RKO (cell line): Measurements from ENCODE around the gene PLA2G4C.

Experiments used
- DNase-seq: peaks from one replicate; pipeline ENCODE4 v3.0.0-alpha.2; 2016; ENCODE audit warnings: low spot score

Gene PLA2G4C

DNA sequence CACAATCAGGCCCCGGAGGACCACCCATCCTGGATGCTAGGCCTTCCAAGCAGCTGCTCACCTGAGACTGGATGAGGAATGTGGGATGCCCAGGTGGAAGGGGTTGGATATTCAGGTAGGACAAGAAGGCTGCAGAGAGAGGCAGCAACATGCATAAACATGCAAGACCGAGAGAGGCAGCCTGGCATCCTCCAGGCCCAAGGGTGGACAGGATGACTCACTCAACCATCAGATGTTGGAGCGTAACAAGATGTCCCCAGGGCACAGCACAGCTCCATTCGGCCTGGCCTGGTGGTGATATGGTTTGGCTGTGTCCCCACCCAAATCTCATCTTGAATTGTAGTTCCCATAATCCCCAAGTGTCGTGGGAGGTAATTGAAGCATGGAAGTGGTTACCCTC lies 56.8 kb downstream of the PLA2G4C start:
- DNase-seq, result no peak

DNA sequence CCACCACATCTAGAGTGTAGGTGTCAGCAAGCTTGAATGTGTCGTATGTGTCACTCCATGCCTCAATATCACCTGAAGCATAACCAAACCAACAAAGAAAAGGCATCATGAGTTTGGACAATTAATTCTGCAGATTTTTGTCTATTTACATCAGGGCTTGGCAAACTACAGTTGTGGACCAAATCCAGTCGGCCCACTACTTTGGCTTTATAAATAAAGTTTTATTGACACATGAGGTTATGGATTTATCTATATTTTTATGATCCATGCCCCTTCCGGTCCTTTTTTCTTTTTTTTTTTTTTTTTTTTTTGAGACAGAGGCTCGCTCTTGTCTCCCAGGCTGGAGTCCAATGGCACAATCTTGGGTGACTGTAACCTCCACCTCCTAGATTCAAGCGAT lies 57.5 kb downstream of the PLA2G4C start:
- DNase-seq, result no peak

DNA sequence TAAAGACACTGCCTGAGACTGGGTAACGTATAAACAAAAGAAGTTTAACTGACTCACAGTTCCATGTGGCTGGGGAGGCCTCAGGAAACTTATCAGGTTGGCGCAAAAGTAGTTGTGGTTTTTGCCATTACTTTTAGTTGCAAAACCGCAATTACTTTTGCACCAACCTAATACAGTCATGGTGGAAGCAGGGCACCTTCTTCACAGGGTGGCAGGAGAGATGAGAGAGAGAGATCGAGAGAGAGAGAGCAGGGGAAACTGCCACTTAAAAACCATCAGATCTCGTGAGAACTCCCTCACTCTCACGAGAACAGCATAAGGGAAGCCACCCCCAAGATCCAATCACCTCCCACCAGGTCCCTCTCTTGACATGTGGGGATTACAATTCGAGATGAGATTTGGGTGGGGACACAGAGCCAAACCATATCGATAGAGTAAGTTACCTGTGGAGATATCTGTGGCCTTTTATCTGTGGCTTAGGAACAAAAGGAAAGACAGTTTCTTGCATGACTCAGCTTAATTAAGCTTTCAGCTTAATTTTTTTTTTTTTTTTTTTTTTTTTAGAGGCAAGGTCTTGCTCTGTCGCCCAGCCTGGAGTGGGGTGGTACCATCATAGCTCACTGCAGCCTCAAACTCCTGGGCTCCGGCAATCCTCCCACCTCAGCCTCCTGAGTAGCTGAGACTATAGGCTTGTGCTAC lies 59.1 kb downstream of the PLA2G4C start:
- DNase-seq, result no peak

DNA sequence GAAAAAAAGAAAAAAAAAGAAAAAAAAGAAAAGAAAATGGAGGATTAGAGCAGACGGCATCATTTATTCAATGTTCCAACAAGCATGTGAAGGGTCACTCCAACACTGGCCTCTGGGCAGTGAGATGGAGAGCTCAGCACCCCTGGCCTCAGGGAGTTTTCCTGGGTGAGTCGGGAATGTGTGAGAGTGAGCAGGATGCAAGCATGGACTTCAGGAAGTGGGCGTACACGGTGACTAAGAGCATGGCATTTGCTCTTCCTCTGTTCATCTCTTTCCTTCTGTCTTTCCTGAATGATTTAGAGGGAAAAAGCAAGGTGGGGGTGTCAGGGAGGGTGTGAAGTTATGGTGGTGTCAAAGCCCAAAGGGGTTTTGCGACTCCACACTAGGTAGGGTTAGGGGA lies 66.1 kb downstream of the PLA2G4C start:
- DNase-seq, result no peak

DNA sequence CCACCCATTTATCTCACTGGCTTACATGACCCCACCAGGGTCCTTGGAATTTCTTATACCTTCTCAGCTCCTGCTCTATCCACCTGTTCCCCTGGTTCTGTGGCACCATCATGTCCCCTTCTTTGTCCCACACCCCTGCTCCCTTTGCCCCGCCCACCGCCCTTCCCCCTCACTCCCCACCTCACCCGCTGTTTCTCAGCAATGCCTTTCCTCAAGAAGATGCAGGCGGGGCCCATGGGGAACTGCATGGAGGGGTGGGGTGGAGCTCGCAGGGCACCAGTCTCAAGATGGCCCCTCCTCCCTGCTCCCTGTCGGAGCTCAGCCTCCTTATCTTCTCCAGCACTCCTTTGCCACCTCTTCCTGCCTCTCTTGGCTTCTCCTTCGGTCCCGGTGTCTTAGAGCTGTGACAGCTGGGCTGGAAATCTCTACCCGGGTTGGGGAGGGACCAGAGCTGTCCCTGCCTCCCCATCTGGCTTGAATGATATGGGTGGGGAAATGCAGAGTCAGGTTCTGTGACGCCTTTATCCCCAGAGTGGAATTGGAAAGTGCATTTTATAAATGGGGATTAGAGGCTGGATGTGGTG lies 66.8 kb downstream of the PLA2G4C start, which contains the start of gene CABP5:
CABP5 (minus strand) TSS at position 405 of the 584 bp plus-strand sequence; CDS start at position 248, 157 bp downstream.
- no peak for DNase-seq

DNA sequence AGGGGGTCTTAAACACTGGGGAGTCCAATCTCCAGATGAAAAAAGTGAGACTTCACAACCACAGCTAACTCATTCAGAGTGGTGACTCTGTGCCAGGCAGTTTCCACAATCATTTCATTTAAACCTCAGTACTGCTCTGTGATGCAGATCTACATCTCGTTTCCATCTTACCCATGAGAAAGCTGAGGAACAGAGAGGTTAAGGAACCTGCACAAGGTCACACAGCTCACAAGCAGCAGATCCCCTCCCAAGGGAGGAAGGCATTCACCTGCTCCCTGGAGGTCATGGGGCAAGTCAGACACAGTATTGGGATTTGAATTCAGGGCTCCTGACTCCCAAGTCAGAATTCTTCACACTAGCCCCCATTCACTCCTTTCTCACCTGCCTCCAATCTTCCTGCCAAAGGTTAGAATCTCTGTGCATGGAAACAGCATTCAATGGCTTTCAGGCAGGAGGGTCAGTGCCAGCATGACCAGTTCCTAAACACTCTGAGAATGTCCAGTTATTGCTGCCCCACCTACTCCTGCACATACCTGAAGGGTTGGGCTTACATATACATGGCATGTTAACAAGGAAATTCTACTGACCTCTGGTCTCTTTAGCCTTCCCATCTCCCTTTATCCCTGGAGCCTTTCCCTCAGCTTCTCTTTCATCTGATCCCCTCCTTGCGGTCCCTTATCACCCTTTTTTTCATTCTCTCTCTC lies 68.6 kb downstream of the PLA2G4C start:
- DNase-seq, result no peak

DNA sequence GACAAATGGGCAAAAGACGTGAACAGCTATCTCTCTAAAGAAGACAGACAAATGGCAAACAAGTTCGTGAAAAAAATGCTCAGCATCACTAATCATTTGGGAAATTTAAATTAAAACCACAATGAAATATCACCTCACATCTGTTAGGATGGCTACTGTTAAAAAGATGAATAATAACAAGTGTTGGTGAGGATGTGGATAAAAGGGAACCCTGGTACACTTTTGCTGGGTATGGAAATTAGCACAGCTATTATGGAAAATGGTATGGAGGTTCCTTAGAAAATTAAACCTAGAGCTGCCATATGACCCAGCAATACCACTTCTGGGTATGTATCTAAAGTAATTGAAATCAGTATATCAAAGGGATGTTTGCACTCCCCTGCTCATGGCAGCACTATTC lies 73.9 kb downstream of the PLA2G4C start:
- DNase-seq, result no peak

DNA sequence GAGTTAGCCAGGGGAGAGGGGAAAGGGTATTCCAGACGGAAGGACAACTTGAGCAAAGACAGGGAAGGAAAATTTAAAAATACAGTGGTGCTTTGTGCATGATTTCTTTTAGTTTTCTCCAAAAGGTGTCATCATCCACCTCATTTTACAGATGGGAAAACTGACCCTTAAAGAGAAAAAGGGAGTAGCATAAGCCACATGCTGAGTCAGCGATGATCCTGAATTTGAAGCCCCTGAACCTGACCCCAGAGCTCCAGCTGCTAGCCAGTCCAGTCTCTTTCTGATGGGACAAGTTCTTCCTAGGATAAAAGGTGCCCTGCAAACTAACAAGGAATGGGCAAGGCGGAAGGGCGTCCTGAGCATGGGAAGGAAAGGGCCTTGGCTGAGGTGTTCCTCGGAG lies 77.0 kb downstream of the PLA2G4C start:
- DNase-seq, result no peak

DNA sequence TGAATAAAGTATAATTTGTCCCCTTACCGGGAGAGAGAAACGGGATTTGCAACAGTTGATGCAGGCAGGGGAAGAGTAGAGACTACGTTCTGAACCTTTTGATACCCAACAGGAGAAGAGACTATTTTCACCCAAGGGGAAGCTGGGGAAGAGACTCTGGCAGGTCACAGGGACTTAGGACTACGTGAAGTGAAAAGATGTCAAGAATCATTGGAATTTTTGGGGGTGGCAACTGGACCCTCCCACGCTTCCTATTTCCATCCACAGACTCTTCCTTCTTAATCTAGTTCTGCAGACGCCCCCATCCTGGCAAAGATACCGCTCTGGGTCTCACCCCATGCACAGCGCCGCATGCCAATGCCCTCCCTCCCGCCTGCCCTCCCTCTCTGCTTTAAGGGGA lies 80.5 kb downstream of the PLA2G4C start:
- DNase-seq, result no peak

DNA sequence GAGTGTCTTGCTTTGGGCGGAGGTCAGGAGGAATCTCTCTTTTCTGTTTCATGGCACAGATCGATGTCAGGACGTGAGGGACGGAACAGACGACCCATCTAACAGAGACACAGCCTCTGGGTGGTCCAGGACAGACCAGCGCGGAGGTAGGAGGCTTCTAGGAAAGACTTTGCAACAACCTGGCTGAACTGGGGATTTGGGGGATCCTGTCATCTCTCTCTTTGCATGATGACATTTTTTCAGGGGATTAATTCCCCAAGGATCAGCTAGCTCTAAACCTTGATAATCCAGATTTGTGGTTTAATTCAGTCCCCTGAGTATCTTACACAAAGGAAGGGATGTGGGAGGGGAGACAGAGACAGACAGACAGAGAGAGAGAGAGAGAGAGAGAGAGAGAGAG lies 81.2 kb downstream of the PLA2G4C start:
- no peak for DNase-seq

DNA sequence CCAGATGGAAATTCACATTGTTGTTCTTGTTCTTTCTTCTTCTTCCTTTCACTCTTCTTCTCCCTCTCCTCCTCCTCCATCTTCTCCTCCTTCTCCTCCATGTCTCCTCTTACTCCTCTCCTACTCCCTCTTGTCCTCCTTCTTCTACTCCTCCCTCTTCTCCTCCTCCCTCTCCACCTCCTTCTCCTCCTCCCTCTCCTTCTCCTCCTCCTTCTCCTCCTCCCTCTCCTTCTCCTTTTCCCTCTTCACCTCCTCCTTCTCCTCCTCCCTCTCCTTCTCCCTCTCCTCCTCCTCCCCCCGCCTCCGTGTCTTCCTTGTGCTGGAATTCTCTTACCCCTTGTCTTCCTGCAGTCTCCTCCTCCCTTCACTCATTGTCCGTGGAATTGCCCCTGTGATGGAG lies 85.1 kb downstream of the PLA2G4C start:
- DNase-seq, result no peak

DNA sequence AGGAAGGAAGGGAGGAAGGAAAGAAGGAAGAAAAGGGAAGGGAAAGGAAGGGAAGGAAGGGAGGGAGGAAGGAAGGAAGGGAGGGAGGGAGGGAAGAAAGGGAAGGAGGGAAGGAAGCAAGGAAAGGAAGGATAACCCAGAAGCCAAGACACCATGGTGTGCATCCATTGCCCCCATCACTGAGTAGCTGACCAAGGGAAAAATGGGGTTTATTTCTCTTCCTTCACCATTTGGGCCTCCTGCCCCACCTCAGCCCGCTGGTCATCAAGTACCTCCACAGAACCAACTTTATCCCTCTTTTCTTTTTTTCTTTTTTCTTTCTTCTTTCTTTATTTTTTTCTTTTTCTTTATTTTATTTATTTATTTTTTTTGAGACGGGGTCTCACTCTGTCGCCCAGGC lies 87.1 kb downstream of the PLA2G4C start:
- DNase-seq, result no peak

DNA sequence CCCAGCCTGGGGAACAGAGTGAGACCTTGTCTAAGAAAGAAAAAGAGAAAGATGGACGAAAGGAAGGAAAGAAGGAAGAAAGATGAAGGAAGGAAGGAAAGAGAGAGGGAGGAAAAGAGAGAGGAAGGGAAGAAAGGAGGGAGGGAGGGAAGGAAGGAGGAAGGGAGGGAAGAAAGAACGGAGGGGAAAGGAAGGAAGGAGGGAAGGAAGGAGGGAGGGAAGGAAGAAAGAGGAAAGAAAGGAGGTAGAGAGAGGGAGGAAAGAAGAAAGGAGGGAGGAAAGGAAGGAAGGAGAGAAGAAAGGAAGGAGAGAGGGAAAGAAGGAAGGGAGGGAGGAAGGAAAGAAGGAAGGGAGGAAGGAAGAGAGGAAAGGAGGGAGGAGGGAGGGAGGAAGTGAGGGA lies 87.6 kb downstream of the PLA2G4C start:
- DNase-seq, result no peak

DNA sequence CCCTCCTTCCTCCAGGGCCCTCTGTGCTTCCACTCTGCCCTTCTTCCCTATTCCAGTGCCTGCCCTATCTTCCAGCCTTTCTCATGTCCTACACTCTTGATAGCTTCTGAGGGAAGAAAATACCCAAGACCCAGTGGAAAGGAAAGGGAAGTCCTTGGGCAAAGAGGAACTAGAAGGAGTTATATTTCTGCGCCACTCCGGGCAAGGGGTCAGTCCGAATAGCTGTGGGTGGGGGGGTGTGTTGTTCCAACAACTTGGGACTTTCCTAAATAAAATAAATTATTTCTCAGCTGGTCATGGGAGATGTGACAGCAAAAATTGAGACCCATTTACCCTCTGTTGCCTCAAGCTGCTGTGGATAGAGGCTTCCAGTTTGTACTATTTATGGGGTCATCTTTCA lies 89.9 kb downstream of the PLA2G4C start:
- no peak for DNase-seq

DNA sequence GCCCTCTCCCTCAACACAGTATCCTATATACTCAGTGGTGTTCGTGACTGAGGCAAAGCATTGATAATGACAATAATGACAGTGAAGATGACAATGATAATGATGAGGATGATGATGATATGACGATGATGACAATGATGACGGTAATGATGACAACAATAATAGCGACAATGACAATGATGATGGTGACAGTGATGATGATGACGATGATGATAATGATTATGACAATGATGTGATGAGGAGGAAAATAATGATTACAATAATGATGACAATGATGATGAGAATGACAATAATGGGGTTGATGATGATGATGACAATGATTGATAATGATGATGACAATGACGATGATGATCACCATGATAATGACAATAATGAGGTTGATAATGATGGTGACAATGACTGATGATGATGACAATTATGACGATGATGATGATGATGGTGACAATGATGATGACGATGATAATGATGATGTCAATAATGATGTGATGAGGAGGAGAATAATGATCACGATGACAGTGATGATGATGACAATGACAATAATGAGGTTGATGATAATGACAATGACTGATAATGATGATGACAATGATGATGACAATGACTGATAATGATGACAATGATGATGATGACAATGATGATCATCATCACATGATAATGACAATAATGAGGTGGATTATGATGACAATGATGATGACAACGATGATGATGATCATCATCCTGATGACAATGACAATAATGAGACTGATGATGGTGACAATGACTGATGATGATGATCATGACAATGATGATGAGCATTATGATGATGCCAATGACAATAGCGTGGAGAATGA lies 99.5 kb downstream of the PLA2G4C start:
- no peak for DNase-seq

DNA sequence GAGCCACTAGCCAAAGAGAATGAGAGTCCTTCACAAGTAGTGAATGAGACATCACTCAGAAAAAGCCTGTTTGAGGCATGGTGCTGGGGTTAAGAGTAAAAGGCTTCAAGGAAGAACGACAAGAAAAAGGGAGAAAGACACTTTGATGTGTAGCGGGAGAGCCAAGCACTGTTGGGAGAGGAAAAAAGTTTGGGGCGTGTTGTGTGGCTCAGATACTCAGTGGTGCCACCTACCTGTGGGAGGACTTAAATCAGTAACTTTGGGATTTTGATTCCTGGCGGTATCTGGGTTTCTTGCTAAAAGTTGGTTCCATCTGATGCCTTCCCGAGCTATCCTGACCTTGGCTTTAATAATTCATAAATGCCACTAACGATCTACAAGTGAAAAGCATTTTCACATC lies 103.9 kb downstream of the PLA2G4C start:
- DNase-seq, result peak; percentile 34

DNA sequence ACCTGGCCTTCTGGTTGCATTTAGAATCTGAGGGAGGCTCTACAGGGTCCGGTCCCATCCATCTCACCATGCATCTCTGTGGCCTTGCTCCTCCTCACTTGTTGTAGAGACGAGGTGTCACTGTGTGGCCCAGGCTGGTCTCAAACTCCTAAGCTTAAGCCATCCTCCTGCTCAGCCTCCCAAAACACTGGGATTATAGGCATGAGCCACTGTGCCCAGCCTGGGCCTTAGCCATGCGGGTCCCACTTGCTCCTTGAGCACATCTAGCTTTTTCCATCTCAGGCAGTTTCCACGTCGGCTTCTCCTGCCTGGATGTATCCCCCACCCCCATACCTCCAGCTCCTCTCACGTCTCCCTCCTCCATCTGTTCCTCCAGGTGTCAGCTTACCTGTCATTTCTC lies 106.4 kb downstream of the PLA2G4C start:
- no peak for DNase-seq

DNA sequence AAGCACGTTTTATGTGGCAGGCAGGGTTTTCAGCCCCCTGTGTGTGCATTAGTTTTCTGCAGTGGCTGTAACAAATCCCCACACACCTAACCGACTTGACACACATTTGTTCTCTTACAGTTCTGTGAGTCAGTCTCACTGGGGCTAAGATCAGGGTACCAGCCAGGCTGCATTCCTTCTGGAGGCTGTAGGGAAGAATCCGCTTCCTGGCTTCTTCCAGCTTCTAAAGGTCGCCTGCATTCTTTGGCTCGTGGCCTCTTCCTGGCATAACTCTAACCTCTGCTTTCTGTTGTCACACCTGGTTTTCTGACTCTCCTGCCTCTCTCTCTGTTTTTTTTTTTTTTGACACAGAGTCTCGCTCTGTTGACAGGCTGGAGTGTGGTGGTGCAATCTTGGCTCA lies 109.8 kb downstream of the PLA2G4C start:
- DNase-seq, result no peak

DNA sequence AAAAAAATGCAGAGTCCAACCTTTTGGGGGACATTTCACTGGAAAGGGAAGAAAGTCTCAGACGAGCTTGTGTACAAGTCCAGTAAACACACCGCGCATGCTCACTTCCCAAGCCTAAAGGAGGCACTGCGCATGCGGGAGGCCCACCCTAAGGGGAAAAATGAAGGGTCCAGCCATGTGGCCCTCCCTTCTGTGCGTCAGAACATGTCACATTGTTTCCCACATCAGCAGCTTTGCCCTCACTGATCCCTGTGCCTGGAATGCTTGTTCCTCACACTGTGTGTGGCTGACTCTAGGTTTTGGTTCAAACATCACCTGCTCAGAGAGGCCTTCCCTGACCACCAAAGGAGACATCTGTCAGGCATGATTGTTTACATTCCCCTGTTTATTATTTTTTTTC lies 111.8 kb downstream of the PLA2G4C start:
- DNase-seq, result no peak
